Breast epithelium (tissue), 3 donors: ENCODE data around the gene FOLR1.
"Not testable (repeated sequence)": the region's sequence is repeated elsewhere in the genome, so short reads cannot be mapped to it uniquely, and the experiment has no call there.

Experiments used
- CTCF ChIP-seq, 3 donors: fragments of 450-650 bp; IDR thresholded peaks; one replicate each; pipeline ENCODE4 v1.5.1; 2016 to 2017; ENCODE audit warnings: antibody characterized with exemption in 3 of 3, mild to moderate bottlenecking in 3 of 3, moderate library complexity in 3 of 3
- POLR2A ChIP-seq: fragments of 450-650 bp; IDR thresholded peaks from one replicate; pipeline ENCODE4 v1.6.1; 2016; ENCODE audit warnings: antibody characterized with exemption, mild to moderate bottlenecking, moderate library complexity
- POLR2AphosphoS5 ChIP-seq, 3 donors: sonication (generic); formaldehyde crosslinking; IDR thresholded peaks; one replicate each; pipeline ENCODE4 v1.6.1; 2017; ENCODE audit warnings: antibody characterized with exemption in 3 of 3

DNA sequence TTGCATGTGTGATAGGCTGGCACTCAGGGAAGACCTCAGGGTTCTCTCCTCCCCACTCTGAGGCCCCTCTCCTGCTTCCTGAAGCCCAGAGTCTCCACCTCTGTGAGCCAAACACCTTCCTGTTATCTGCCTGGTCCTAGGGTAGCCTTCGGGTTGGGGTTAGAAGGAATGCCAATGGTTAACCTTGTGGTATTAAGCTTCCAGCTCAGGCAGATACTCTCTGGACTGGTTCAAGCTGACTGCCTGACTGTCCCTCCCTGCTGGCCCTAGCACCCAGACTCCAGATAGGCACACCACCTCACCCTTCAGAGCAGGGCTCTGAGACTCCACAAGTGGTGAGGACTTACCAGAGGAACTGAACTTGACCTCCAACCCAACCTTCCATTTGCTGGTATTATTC lies 49.4 kb upstream of the FOLR1 start:
- TF ChIP-seq POLR2AphosphoS5 (IDR thresholded peaks at IDR 0.05); CTCF (IDR thresholded peaks at IDR 0.05); POLR2A: not testable (repeated sequence)
